ENCODE results near the gene BABAM2. TPM values are rescaled to one million over a fixed set of nuclear protein-coding genes. Genes with fewer than 3 reads are reported as not detected.

BABAM2 gene
- total RNA-seq, 6 experiments from 2014 or later, result 17.1 to 39.4 (median 25.5) TPM

DNA sequence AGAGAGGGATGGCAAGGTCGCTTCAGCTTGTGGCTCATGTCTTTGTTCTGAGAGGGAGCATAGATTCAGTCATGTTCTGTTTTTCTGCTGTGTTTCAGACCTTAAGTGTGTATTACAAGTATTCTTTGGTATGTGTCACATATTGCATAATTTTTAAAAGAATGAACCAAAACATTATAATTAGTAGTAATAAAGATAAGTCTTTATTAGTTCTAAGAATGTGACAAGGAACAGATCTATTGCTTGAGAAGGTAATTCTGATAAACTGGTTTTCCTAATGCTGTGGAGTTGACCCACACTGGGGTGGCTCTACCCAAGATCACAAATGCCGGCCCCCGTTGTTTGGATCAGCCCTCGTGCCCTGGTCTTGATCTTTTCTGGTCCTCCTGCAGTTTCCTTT lies 377.9 kb downstream of the BABAM2 start:
- Histone ChIP-seq H3K27ac (no peak overlapping the region), H3K36me3 (no peaks in the 10 kb centered on the region), H3K4me3 (no peak overlapping the region), H3K27me3 (no peaks in the 10 kb centered on the region), H3K4me1 (no peaks in the 10 kb centered on the region), H3K9me3 (no peaks in the 10 kb centered on the region)
- intact Hi-C loops (cut with DNase I), result no loop called here
- WGBS (ENCODE audit: insufficient coverage, low coverage, low lambda C conversion rate, missing lambda C conversion rate), result 95% methylated on average over 4 of the region's 4 CpGs
- no peak for TF ChIP-seq POLR2A (IDR thresholded peaks at IDR 0.05)
- TF ChIP-seq, protein P1, sequence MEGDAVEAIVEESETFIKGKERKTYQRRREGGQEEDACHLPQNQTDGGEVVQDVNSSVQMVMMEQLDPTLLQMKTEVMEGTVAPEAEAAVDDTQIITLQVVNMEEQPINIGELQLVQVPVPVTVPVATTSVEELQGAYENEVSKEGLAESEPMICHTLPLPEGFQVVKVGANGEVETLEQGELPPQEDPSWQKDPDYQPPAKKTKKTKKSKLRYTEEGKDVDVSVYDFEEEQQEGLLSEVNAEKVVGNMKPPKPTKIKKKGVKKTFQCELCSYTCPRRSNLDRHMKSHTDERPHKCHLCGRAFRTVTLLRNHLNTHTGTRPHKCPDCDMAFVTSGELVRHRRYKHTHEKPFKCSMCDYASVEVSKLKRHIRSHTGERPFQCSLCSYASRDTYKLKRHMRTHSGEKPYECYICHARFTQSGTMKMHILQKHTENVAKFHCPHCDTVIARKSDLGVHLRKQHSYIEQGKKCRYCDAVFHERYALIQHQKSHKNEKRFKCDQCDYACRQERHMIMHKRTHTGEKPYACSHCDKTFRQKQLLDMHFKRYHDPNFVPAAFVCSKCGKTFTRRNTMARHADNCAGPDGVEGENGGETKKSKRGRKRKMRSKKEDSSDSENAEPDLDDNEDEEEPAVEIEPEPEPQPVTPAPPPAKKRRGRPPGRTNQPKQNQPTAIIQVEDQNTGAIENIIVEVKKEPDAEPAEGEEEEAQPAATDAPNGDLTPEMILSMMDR (IDR thresholded peaks at IDR 0.05), result no peak
- ATAC-seq (no peak), DNase-seq (no peak)

DNA sequence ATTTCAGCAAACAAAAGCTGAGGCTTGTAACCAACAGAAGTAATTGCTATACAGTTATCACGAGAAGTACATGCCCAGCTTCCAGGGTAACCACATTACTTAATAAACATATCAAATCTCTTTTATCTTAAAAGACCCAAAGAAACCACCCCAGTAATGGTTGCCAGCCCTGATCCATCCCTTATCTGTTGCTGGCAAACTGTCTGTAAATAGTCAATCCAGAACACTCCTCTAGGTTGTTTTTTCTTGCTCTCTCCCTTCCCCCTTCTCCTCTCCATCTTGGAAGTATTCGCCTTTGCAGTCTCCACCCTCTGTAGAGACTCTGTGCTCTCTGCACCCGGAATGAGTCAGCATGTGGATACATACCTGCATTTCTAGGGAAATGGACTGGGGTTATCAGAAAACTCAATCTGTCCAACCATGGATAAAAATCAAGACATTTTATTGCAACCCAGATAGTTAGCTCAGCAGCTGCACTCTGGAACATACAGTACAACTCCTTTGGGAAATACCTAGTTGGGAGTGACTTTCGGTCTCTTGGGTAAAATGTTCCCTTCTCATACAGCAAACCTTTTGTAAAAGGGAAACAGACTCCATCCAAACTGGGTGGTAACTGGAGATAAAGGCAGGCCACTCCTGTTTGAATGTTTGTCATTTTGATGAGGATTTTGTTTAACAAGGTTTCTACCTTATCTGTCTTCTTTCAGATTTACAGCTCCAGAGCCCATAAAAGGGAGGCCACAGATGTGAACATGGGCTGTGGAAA lies 378.7 kb downstream of the BABAM2 start:
- 86% methylated on average over 4 of the region's 4 CpGs for WGBS (ENCODE audit: insufficient coverage, low coverage, low lambda C conversion rate, missing lambda C conversion rate)
- intact Hi-C loops (cut with DNase I), result no loop called here
- H3K36me3 ChIP-seq, result no peaks in the 10 kb centered on the region
- TF ChIP-seq POLR2A (IDR thresholded peaks at IDR 0.05), result no peak
- TF ChIP-seq, protein P1 (IDR thresholded peaks at IDR 0.05), result no peak
- H3K9me3 ChIP-seq, result no peaks in the 10 kb centered on the region
- peak in 1 of 4 donors; percentile 43 for ATAC-seq
- H3K4me3 ChIP-seq, result no peak overlapping the region
- no peaks in the 10 kb centered on the region for H3K27me3 ChIP-seq
- H3K27ac ChIP-seq, result no peak overlapping the region
- no peak for DNase-seq
- H3K4me1 ChIP-seq, result no peaks in the 10 kb centered on the region

DNA sequence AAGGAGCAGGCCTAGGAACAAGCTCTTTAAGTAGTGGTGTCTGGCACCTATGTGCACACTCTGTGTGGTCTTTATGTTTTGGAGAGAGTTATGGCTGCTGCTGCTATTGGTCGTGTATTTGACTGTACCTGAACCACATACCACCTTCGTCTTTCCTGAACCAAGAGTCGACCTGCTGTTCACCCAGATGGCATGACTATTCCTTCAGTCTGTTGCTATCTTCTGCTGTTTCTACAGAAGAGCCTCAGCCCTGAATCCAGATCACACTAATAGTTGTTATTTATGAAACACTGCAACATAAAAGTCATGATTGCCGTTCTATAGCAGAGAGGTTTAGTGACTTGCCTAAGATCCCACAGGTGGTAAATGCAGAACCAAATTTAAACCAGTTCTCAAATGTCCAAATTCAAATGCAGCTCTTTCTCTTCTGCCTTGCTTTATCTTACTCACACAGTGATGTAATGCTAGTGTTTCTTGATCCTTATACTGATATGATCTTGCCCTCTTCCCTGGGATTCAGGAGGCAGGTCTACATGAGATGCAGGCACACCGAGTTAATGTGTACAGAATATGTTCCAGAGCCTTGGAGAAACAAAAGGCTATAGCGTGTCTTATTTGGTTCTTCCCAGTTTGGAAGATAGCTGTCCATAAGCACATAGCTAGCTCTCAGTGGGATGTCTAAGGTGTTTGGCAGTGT lies 380.1 kb downstream of the BABAM2 start:
- Histone ChIP-seq H3K4me1 (no peaks in the 10 kb centered on the region), H3K4me3 (no peak overlapping the region), H3K36me3 (no peaks in the 10 kb centered on the region), H3K27ac (no peak overlapping the region), H3K27me3 (no peaks in the 10 kb centered on the region), H3K9me3 (no peaks in the 10 kb centered on the region)
- TF ChIP-seq, protein P1 (IDR thresholded peaks at IDR 0.05), result no peak
- no peak for TF ChIP-seq POLR2A (IDR thresholded peaks at IDR 0.05)
- no peak for DNase-seq
- intact Hi-C loops (cut with DNase I), result no loop called here
- ATAC-seq, result no peak
- WGBS (ENCODE audit: insufficient coverage, low coverage, low lambda C conversion rate, missing lambda C conversion rate), result 83% methylated on average over 6 of the region's 6 CpGs

DNA sequence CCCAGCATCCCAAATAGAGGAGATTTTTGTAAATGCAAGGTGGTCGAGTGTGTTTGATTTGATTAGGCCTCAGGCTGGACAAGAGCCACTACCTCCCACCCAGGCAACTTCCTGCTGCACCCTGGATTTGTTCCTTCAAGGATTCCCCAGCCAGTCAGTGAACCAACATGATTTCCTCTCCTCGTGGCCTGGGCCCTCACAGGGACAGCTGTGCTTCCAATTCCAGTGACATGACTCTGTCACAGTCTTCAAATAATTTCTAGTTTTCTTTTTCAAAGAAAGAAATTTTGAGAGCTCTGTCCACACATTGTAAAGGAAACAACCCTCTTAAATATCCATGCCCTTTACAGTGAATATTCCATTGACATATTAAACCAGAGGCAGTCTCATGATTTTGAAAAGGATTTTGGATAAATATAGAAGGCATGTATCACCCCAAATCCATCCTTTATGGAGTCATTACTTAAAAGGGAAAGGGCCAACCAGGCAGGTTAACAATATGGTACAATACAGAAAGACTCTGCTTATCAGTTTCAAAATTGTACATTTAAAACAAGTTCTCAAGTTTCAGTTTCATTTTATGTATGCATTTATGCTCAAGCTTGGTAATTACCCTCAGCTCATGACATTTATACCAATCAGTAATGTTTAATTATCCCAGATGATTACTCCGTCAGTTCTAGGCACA lies 380.8 kb downstream of the BABAM2 start:
- ATAC-seq (no peak), DNase-seq (no peak)
- Histone ChIP-seq H3K27ac (no peak overlapping the region), H3K9me3 (no peaks in the 10 kb centered on the region), H3K27me3 (no peaks in the 10 kb centered on the region), H3K4me1 (no peaks in the 10 kb centered on the region), H3K4me3 (no peak overlapping the region), H3K36me3 (no peaks in the 10 kb centered on the region)
- intact Hi-C loops (cut with DNase I), result no loop called here
- 69% methylated on average over 2 of the region's 3 CpGs for WGBS (ENCODE audit: insufficient coverage, low coverage, low lambda C conversion rate, missing lambda C conversion rate)
- TF ChIP-seq, protein P1 (IDR thresholded peaks at IDR 0.05), result no peak
- no peak for TF ChIP-seq POLR2A (IDR thresholded peaks at IDR 0.05)

Data from right lobe of liver (tissue), 6 donors.